Ishikawa (cell line): Measurements from ENCODE around the gene KIAA1614.

Experiments used
- FOXM1 ChIP-seq: IDR thresholded peaks from 2 replicates; pipeline ENCODE4 v1.6.1; 2012; ENCODE audit warnings: low read depth, borderline replicate concordance
- MAX ChIP-seq: IDR thresholded peaks from 2 replicates; pipeline ENCODE4 v1.6.1; 2012
- RAD21 ChIP-seq: IDR thresholded peaks from 2 replicates; pipeline ENCODE4 v1.6.1; 2012; ENCODE audit warnings: low read depth
- REST ChIP-seq: IDR thresholded peaks from 2 replicates; pipeline ENCODE4 v1.6.1; 2012; ENCODE audit warnings: low read depth, mild to moderate bottlenecking

- no peak for TF ChIP-seq REST
- TF ChIP-seq MAX = no peak
- no peak for TF ChIP-seq FOXM1
- no peak for TF ChIP-seq RAD21
Observed at GRCh38 chr1:180947901-180948640, 35.4 kb downstream of the KIAA1614 start.
